Osteocyte (in vitro differentiated cells): Measurements from ENCODE around the gene SHISA9. TPM values are rescaled to one million over a fixed set of nuclear protein-coding genes. Genes with fewer than 3 reads are reported as not detected.

ENCODE experiments used
- DNase-seq: peaks from one replicate; pipeline ENCODE4 v3.0.0; 2021; ENCODE audit warnings: mixed read lengths; ENCODE audit not compliant: unreplicated experiment; ENCODE audit errors: extremely low spot score
- H3K27ac Mint-ChIP-seq: one replicate; pipeline ENCODE4 v1.8.0; 2021; ENCODE audit warnings: mild to moderate bottlenecking, mixed read lengths; ENCODE audit not compliant: unreplicated experiment
- H3K27me3 Mint-ChIP-seq: one replicate; pipeline ENCODE4 v1.8.0; 2021; ENCODE audit warnings: mixed read lengths; ENCODE audit not compliant: unreplicated experiment
- H3K36me3 Mint-ChIP-seq: one replicate; pipeline ENCODE4 v1.8.0; 2021; ENCODE audit warnings: mixed read lengths; ENCODE audit not compliant: unreplicated experiment
- H3K4me1 Mint-ChIP-seq: one replicate; pipeline ENCODE4 v1.8.0; 2021; ENCODE audit warnings: mixed read lengths; ENCODE audit not compliant: unreplicated experiment
- H3K4me3 Mint-ChIP-seq: one replicate; pipeline ENCODE4 v1.8.0; 2021; ENCODE audit warnings: mild to moderate bottlenecking, moderate library complexity, mixed read lengths; ENCODE audit not compliant: unreplicated experiment
- H3K9me3 Mint-ChIP-seq: one replicate; pipeline ENCODE4 v1.8.0; 2021; ENCODE audit warnings: mixed read lengths; ENCODE audit not compliant: unreplicated experiment
- CTCF ChIP-seq: fragments of 200-600 bp; sonication (generic); IDR thresholded peaks from 2 replicates; pipeline ENCODE4 v1.5.0; 2021; ENCODE audit warnings: antibody characterized with exemption, mild to moderate bottlenecking, moderate library complexity
- total RNA-seq: library from RNA; stranded (reverse); gene quantifications from 2 replicates; pipeline ENCODE4 v1.2.1, GENCODE V29; 2021

SHISA9 gene
- total RNA-seq, 1 donor from 2014 or later, result not detected

GRCh38 chr16:13206606-13207005 lies 305.2 kb downstream of the SHISA9 start:
- Mint-ChIP-seq H3K36me3 (no peaks in the 10 kb centered on the region), H3K4me3 (no peak overlapping the region), H3K27me3 (no peaks in the 10 kb centered on the region), H3K27ac (no peak overlapping the region), H3K9me3 (peaks cover 35% of the 10 kb centered on the region), H3K4me1 (no peaks in the 10 kb centered on the region)
- no peak for DNase-seq
- TF ChIP-seq CTCF, result no peak

- H3K27me3 Mint-ChIP-seq, result no peaks in the 10 kb centered on the region
- no peaks in the 10 kb centered on the region for H3K4me1 Mint-ChIP-seq
- peaks cover 33% of the 10 kb centered on the region for H3K9me3 Mint-ChIP-seq
- no peak for DNase-seq
- no peak overlapping the region for H3K27ac Mint-ChIP-seq
- TF ChIP-seq CTCF, result no peak
- no peaks in the 10 kb centered on the region for H3K36me3 Mint-ChIP-seq
- H3K4me3 Mint-ChIP-seq, result no peak overlapping the region
Measured at GRCh38 chr16:13207151-13207550, 305.8 kb downstream of the SHISA9 start.

- Mint-ChIP-seq H3K9me3 (peaks cover 58% of the 10 kb centered on the region), H3K4me1 (no peaks in the 10 kb centered on the region), H3K27me3 (no peaks in the 10 kb centered on the region), H3K36me3 (no peaks in the 10 kb centered on the region), H3K4me3 (no peak overlapping the region), H3K27ac (no peak overlapping the region)
- no peak for TF ChIP-seq CTCF
- no peak for DNase-seq
Measured at GRCh38 chr16:13223666-13224065, 322.3 kb downstream of the SHISA9 start.

GRCh38 chr16:13229039-13229438 lies 327.6 kb downstream of the SHISA9 start:
- TF ChIP-seq CTCF, result no peak
- DNase-seq, result no peak
- Mint-ChIP-seq H3K9me3 (peaks cover 51% of the 10 kb centered on the region), H3K4me1 (no peaks in the 10 kb centered on the region), H3K27me3 (no peaks in the 10 kb centered on the region), H3K4me3 (no peak overlapping the region), H3K36me3 (no peaks in the 10 kb centered on the region), H3K27ac (no peak overlapping the region)

GRCh38 chr16:13231365-13231764 lies 330.0 kb downstream of the SHISA9 start:
- no peak for DNase-seq
- no peak overlapping the region for H3K4me3 Mint-ChIP-seq
- no peaks in the 10 kb centered on the region for H3K4me1 Mint-ChIP-seq
- H3K36me3 Mint-ChIP-seq, result no peaks in the 10 kb centered on the region
- peaks cover 60% of the 10 kb centered on the region for H3K9me3 Mint-ChIP-seq
- no peak for TF ChIP-seq CTCF
- no peak overlapping the region for H3K27ac Mint-ChIP-seq
- no peaks in the 10 kb centered on the region for H3K27me3 Mint-ChIP-seq
